Superior temporal gyrus (tissue), 1 donor: Measurements from ENCODE around the gene CCR6.
"Not testable (repeated sequence)": the region's sequence is repeated elsewhere in the genome, so short reads cannot be mapped to it uniquely, and the experiment has no call there.

Experiments used
- DNase-seq: peaks from one replicate; pipeline ENCODE4 v3.0.0-alpha.2; 2016; ENCODE audit errors: extremely low spot score

The CCR6 gene

GRCh38 chr6:167168296-167168695 lies 45.4 kb downstream of the CCR6 start:
- not testable (repeated sequence) for DNase-seq

GRCh38 chr6:167169867-167170266 lies 47.0 kb downstream of the CCR6 start:
- DNase-seq: not testable (repeated sequence)

DNA sequence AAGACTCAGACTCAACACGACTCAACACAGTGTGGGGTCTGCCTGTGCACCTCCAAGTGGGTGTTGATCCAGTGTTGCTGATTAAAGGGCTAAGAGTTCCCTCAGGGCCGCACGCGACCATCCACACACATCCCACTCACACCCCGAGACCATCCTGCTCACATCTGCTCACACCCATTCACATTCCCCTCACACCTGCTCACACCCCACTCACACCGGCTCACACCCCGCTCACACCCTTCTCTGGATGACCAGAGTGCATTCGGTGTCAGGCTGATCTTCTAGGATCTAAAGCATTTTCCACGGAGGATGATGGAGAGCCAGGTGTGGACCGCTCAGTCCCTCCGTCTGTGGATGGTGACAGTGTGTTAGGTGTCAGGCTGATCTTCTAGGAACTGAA lies 48.4 kb downstream of the CCR6 start:
- DNase-seq: not testable (repeated sequence)

- not testable (repeated sequence) for DNase-seq
These were observed 49.1 kb downstream of the CCR6 start for GRCh38 chr6:167172011-167172410.

DNA sequence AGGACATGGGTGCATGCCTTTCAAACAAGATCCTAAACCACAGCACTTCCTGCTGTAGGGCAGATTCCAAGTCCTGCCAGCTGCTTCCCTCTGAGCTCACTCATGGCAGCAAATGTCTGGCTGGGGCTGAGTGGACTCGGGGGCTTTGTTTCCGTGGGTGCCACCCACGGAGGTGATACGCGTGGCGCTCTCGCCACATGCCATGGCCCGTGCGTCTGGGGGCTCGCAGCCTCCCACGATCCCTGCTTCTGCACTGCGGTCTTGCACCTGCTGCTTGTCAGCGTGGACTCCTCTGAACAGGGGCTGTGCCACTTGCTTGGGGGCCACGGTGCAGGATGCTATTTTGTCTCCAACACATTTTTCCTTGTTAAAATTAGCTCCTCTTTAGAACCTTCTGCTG lies 54.4 kb downstream of the CCR6 start:
- DNase-seq: not testable (repeated sequence)

GRCh38 chr6:167178896-167179655 lies 56.2 kb downstream of the CCR6 start:
- not testable (repeated sequence) for DNase-seq

- not testable (repeated sequence) for DNase-seq
These were observed 57.2 kb downstream of the CCR6 start for GRCh38 chr6:167180086-167180485.

DNA sequence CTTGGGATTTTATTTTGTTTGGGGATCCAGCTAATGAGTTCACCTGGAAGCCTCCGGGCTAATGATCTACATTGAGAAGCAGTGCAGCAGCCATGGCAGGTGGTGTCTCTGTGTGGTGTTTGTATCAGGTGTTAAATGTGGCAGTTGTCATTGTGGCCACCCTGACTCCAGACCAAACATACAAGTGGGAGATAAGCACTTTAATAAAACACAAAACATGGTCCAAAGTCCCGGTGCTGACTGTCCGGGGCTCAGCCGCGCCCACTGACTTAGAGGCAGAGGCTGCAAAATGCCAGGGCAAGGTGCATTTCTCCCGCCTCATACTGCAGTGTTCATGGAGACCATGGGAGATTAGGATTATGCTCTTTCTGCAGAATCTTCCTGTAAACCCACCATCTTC lies 58.5 kb downstream of the CCR6 start:
- not testable (repeated sequence) for DNase-seq

GRCh38 chr6:167182913-167183314 lies 60.0 kb downstream of the CCR6 start:
- not testable (repeated sequence) for DNase-seq

GRCh38 chr6:167185101-167185500 lies 62.2 kb downstream of the CCR6 start:
- not testable (repeated sequence) for DNase-seq

DNA sequence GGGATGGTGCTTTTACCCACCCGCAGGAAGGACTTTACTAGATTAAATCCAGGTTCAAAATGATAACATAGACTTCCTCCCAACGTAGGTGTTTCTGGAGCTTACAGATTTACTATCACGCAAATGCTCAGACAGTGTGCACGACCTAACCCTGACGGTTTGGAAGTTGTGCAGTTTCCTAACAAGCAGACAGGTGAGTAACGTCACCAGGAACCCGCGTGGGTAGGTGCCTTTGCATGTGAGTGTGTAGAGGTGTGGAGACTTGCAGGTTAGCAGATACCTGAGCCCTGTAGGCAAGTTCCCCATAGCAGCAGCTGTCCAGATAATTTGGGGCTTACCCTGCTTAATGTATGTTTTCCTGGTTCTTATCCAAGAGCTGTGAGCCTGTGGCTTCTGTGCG lies 64.4 kb downstream of the CCR6 start:
- not testable (repeated sequence) for DNase-seq
